ENCODE measurements around the gene RNF151. TPM values are rescaled to one million over a fixed set of nuclear protein-coding genes. Genes with fewer than 3 reads are reported as not detected.
"Not testable (repeated sequence)": the region's sequence is repeated elsewhere in the genome, so short reads cannot be mapped to it uniquely, and the experiment has no call there.

Gene RNF151, protein sequence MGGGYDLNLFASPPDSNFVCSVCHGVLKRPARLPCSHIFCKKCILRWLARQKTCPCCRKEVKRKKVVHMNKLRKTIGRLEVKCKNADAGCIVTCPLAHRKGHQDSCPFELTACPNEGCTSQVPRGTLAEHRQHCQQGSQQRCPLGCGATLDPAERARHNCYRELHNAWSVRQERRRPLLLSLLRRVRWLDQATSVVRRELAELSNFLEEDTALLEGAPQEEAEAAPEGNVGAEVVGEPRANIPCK
- polyA plus RNA-seq (ENCODE audit: insufficient read length in 4 of 4), result not detected

DNA sequence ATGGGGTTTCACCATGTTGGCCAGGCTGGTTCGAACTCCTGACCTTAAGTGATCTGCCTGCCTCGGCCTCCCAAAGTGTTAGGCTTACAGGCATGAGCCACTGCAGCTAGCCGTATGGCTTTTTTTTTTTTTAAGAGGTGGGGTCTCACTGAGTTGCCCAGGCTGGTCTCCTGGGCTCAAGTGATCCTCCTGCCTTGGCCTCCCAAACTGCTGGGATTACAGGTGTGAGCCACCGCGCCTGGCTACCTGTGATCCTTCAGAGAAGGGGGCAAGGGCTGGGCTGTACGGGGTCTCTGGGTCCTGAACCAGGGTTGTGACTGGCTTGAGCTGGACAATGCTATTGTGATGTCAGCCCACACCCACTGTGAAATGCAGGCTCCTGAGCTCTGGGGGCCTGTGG lies at the start of gene RNF151:
TSS of gene RNF151 (plus strand) at position 397 of the 400 bp plus-strand sequence. CDS start 26 bp downstream, outside the sequence.
- no peak for DNase-seq (ENCODE audit: low read depth in 4 of 4, low spot score in 3 of 4)

DNA sequence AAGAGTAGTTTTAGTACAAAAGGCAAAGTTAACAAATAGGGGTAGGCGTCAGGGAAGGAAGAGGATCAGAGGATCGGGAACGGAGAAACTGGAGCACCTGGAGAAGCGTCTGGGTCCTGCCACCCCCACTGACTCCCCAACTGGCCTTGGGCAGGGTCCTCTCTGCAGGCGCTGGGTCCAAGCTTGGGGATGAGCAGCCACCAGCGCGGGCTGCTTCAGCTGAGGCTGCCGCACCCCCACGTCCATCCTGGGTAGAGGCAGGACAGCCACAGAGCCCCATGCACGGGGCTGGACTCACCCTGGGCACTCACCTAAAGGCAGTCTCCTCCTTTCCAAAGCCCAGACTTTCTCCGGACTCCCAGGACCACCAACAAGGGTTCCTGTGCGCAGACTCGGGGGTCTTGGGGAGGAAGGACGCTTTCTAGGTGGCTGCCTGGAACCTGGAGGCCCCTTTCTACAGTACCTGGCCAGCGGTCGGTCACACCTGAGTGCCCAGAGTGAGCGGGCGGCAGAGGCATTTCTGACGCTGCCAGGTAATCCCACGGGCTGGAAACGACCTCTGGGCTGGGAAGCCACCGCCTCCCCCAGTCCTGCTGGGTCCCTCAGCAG lies 49.5 kb upstream of the RNF151 start:
- no peak for DNase-seq (ENCODE audit: low read depth in 4 of 4, low spot score in 3 of 4)

DNA sequence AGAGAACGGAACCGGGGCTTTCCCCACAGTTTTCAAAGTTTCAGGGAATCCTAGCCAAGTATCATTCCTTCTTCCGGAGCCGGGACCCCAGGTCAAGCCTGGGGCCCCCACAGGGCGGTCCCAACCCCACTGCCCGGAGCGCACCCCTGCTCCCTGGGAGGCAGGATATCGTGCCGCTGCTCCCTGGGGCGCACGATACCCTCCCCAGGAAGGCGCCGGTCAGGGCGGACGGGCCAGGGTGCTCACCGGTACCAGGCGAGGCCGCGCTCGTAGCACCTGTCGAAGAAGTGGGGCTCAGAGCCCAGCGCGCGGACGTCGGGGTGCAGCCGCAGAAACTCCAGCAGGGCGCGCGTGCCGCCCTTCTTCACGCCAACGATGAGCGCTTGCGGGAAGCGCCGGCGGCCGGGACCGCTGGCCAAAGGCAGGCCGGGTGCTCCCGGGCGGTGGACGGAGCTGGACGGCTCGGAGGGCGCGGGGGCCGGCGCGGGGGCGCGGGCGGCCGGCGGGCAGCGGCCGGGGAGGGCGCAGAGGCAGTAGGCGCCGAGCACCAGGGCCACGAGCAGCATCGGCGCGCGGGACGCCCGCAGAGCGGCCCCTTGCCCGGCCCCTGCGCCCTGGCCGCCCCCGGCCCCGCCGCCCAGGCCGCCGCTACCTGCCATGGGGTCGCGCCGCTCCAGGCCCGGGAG lies 48.8 kb upstream of the RNF151 start:
- no peak for DNase-seq (ENCODE audit: low read depth in 4 of 4, low spot score in 3 of 4)

DNA sequence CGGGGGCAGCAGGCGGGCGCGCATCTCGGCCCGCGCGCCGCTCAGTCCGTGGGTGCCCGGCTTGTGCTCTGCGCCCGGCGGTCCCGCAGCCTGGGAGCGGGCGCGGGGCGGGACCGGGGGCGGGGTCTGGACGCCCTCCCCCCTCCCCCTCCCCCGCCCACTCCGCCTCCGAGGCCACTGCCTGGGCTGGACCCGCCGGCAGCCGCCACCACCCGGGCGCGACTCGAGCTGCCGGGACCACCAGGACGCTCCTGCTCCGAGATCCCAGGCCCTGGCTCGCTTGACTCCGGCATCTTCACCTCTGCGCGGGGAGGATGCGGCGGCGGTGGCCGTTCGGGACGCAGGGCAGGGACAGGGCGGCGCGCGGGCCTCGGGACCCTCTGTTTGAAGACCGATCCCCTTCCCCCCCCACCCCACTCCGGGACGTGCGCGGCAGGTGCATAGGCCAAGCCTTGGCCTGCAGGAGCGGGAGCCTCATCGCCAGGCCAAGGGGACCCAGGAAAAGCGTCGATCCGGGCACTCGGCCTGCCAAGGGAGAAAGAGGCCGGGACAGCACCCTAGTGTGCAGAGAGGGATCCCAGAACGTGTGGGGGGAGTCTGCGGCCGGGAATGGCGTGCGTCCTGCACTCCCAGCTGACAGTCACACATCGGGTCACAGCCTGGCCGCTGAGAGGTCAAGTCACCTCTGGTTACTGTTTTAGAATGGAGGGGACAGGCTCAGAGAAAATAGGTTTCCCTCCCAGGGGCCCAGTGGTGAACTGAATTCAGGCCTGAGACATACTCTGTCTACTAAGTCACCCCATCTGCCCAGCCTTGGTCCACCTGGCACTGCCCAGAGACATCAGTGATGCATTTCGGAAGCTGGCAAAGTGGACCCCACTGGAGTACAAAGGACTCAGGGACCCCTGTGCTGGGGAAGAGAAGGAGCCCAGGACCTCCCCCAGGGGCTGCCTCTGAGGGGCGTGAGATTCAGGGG lies 48.0 kb upstream of the RNF151 start, which contains the start of gene HS3ST6:
TSS of gene HS3ST6 (minus strand) at position 65 of the 976 bp plus-strand sequence. CDS start 92 bp downstream, outside the sequence.
- no peak for DNase-seq (ENCODE audit: low read depth in 4 of 4, low spot score in 3 of 4)

DNA sequence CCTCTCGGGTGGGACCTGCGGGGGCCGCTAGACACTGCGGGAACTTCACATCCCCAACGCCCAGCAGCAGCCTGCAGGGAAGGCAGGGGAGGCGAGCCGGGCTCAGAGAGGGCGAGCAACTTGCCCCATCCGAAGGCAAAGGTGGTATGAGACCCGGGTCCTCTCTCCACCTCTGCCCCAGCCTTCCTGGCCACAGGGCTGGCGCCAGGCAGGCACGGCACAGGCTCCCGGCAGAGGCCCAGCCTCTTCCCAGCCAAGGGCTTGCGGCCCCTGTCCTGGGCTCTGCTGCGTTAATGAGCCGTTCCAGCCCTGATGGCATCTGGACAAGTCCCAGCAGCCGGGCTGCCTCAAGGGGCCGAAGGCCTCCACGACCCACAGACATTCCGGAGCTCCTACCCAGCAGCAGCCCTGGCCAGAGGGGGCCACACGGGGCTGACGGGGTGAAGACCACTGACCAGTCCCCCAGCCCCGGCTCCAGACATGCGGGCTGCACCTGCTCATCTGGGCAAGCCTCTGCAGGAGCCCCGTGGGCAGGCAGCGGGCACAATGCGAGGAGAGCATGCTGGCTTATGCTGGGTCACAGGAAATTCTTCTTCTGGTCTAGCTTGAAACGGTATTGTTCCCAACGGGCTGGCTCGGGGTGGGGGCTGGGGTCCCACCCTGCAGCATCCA lies 47.2 kb upstream of the RNF151 start:
- no peak for DNase-seq (ENCODE audit: low read depth in 4 of 4, low spot score in 3 of 4)

DNA sequence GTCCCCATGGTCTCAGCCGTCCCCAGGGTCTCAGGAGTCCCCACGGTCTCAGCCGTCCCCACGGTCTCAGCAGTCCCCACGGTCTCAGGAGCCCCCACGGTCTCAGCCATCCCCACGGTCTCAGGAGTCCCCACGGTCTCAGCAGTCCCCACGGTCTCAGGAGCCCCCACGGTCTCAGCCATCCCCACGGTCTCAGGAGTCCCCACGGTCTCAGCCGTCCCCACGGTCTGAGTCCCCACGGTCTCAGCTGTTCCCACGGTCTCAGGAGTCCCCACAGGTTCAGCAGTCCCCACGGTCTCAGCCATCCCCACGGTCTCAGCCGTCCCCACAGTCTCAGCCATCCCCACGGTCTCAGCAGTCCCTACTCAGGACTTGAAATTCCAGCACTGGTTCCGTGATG lies 46.5 kb upstream of the RNF151 start:
- not testable (repeated sequence) for DNase-seq (ENCODE audit: low read depth in 4 of 4, low spot score in 3 of 4)

DNA sequence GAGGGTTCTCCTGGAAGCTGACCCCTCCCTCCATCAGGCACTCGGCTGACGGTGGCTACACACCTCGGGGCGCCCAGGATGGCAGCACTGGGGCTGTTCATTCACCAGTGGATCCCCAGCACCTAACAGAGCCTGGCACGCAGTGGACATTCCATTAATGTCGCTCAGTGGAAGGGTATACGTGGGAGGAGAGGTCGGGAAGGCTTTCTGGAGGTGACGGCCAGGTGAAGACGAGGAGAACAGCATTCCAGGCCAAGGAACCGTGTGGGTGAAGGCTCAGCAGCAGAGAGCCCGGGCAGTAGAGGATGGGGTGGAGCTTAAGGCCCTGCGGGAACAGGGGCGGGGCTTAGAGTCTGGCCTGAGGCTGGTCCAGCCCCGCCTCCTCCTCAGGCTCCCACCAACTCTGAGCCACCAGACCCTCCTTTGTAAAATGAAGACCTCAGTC lies 45.9 kb upstream of the RNF151 start:
- no peak for DNase-seq (ENCODE audit: low read depth in 4 of 4, low spot score in 3 of 4)

DNA sequence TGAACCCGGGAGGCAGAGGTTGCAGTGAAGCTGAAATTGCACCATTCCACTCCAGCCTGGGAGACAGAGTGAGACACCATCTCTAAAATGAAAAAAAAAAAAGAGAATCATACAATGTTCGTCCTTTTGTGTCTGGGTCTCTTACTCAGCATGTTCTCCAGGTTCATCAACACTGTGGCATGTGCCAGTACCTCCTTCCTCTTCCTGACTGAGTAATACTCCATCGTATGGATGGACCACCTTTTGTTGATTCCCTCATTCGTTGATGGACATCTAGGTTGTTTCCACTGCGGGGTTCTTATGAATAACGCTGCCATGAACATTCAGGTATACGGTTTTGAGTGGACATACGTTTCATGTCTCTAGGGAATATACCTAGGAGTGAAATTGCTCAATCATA lies 44.3 kb upstream of the RNF151 start:
- DNase-seq (ENCODE audit: low read depth in 4 of 4, low spot score in 3 of 4), result no peak

DNA sequence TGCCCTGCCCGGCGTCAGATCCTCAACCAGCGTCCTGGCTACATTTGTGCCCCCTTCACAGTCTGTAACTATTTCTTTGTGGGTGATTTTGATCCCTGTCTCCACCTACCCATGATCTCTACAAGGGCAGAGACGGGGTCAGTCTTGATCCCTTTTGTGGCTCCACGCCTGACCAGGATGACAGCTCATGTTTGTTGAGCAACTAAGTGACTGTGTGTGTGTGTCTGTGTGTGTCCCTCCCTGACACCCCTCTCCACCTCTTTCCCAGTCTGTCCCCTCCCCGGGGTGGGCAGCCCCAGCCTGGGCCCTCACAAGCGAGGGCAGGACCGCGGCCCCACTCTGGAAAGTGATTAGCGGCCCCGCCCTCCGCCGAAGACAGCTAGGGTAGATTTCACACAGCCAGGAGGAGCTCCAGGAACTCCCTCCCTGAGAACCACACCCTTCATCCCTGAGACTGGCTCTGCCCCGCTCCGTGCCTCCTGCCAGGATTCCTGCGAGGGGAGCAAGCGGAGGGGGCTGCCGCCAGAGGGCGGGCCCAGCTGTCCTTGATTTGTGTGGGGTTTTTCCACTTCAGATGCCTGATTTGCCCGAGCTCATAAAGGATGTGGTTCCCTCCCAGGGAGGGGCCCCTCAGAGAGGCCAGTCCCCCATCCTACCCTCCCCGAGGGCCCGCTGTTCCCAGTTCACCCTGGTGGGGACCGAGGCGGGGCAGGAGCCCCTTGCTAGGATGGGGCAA lies 43.2 kb upstream of the RNF151 start:
- DNase-seq (ENCODE audit: low read depth in 4 of 4, low spot score in 3 of 4), result no peak

DNA sequence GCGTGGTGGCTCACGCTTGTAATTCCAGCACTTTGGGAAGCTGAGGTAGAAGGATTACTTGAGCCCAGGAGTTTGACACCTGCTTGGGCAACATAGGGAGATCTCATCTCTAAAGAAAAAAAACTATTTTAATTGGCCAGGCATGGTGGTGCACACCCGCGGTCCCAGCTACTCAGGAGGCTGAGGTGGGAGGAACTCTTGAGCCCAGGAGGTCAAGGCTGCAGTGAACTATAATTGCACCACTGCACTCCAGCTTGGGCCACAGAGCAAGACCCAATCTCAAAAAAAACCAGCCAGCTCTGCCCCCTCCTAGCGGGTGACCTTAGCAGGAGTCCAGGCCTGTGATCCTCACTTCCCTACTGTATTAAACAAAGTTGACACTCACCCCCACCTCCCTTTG lies 42.6 kb upstream of the RNF151 start:
- no peak for DNase-seq (ENCODE audit: low read depth in 4 of 4, low spot score in 3 of 4)

DNA sequence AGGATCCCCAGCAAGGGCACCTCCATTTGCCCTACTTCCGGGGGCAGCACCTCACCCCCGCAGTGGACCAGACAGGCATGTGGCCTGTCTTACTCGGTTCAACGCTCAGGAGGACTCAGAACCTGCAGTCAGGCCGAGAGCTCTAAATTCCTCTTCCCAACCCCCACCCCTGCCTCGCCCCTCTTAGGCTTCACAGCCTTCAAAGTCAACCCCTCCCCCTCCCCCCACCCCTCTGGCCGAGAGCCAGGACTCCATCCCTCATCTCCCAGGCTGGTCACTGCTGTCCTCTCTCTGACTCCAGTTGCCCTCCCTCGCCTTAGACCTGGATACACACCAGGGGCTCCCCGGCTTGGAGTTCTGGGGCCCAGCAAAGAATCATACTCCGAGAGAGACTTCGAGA lies 40.4 kb upstream of the RNF151 start:
- no peak for DNase-seq (ENCODE audit: low read depth in 4 of 4, low spot score in 3 of 4)

DNA sequence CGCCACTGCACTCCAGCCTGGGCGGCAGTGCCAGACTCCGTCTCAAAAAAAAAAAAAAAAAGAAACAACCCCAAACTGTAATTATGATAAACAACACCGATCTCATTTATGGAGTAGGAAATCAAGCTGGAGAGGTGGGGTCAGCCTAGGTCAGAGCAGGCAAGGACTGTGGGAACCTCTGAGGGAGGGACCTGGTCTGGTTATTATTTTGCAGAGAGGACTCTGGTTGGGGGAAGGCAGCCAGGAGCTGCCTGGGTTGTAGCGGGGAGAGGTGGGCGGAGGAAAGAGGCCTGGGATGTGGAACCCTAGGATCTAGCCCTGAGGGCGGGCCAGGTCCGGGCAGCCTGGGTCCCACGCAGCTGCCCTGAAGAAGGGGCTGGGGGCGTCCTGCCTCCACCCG lies 37.6 kb upstream of the RNF151 start:
- DNase-seq (ENCODE audit: low read depth in 4 of 4, low spot score in 3 of 4), result no peak

DNA sequence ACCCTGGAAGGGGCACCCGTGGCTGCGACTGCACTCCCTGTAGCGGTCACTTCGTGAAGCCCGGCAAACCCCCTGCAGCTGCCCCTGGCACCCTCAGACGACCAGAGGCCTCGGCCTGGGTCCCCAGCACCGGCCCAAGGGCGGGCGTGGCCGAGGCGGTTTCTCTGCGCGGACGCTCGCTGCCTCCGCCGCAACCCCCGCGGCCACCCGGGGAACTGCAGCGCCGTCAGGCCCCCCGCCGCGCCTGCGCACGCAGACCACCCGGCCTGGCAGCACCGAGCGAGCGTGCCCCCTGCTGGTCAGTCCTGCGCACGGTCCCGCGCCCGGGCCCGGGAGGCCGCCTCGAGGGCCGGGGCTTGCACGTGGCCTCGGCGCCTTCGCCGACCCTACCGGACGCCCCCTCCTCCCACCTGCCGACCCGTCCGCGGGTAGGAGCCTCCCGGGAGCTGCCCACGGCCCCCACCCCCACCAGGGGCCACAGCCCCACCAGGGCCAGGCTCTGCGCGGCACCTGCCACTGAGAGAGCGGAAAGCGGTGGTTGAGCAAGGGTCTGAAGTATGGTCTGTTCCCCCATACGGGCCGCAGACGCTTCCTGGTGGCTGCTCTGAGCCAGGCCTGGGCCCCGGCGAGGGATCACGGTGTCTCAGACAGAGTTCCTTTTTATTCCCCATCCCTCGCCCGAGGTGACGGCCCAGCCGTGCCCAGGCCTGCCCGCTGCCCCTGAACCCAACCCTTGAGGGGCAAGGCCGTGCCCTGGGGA lies 36.9 kb upstream of the RNF151 start:
- DNase-seq (ENCODE audit: low read depth in 4 of 4, low spot score in 3 of 4), result peak; percentile 61 to 70 (median 67)

DNA sequence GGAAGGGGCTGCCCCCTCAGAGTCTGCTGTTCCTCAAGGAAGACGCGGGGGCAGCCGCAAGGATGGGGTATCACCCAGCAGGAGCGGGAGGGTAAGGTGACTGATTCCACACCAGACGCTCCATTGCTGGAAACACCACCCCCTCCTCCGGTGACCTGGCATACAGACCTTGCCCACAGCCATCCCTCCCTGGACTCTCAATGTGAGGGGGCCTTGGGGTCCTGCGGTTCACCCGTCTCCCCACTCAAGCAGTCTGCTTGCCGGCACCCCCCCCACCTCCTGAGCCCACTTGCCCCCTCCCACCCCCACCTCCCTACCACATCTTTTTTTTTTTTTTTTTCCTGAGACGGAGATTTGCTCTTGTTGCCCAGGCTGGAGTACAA lies 36.3 kb upstream of the RNF151 start:
- DNase-seq (ENCODE audit: low read depth in 4 of 4, low spot score in 3 of 4), result no peak

DNA sequence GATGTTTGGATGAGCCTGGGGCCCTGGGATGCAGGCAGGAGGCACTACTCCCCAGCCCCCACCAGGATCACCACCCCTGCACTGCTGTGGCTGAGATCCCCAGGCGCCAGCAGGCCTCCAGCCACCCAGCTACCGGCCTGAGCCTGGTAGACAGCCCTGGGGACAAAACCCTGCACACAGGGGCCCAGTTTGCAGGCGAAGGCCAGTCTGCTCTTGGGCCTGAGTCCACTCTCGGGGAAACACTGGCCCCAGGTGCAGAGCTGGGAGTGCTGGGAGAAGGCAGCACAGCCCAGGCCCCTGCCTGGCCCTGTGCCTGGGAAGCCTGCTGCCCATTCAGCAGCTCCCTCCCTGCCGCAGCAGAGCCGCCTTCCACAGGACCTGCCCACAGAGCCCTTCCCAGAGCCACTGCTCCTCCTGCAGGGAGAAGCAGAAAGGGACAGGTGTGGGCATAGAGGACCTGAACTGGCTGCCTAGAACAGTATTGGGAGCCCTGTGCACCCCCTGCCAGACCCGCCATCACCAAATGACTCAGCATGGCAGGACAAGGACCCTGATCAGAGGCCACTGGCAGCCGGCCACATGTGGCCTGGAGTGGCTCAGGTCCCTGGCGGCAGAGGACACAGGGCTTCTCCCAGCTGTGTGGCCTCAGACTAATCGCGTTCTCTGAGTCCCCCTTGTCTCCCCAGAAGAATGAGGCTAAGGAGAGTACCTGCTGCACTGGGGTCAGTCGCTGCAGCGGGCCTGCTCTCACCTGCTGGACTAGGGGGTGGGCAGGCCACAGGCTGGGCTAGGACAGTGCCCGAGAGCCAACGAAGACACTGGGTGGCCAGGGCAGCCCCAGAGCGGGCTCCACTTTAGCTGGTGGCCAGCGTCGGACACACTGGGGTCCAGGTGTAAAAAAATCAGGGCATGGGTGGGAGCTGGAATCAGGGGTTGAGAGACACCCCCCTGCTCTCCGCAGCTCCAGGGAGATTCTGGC lies 34.3 kb upstream of the RNF151 start:
- no peak for DNase-seq (ENCODE audit: low read depth in 4 of 4, low spot score in 3 of 4)

DNA sequence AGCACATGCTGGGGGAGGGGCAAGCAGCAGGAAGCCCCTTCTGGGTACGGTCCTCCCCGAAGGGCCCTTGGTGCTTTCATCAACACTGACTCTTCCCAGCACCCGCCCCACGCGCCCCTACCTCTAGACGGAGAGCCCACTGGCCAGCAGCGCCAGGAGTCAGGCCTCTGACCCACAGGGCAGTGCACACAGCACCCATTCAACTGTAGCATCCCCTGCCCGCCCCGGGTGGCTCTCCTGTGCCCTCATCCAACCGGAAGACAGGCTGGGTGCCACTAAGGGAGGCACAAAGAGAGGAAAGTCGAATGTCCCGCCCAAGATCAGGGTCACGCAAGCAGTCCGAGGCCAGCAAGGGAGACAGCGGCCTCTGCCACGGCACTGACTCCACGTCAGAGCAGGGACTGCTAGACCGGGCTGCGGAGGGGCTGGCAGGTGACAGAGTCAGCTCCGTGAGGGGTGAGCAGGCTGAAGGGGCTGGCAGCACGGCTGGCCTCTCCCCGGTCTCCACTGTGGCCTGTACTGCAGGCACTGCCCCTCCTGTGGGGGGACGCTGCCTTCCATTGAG lies 33.5 kb upstream of the RNF151 start:
- DNase-seq (ENCODE audit: low read depth in 4 of 4, low spot score in 3 of 4), result no peak

DNA sequence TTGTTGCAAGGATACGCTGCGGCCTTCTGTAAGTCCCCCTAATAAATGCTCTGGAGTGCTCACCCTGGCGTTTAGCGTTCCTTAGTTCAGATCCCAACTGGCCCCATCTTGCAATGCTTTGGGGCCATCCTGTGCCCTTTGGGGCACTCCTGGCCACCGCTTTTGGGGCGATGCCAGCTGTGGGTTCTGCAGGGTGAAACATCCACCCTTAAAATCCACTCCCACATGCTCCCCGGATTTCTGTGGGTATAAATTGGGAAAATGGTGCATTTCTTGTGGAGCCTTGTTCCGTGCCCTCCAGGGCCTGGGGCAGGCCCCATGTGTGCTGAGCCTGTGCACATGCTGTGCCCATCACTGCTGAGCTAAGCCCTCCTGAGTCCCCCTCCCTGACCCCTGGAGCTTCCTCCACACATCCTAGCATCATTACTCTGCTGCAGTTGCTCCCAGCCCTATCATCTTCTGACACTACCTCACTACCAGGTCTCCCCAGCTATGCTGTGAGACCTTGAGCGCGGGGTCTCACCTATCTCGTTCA lies 29.6 kb upstream of the RNF151 start:
- no peak for DNase-seq (ENCODE audit: low read depth in 4 of 4, low spot score in 3 of 4)

All from left renal pelvis (tissue), 4 donors.